Naive thymus-derived CD8-positive, alpha-beta T cell (primary cell): ENCODE measurements around the gene SH3RF3. TPM values are rescaled to one million over a fixed set of nuclear protein-coding genes. Genes with fewer than 3 reads are reported as not detected.

Experiments used
- ATAC-seq, 2 donors: fragments of 150-1000 bp; cut with Tn5 transposase in 1 of 2; sonication (Bioruptor Pico), chemical (Tn5 transposase) in 1 of 2; 1 replicate in 1 of 2; 2 replicates in 1 of 2; pipeline ENCODE4 v1.10.0; 2021; ENCODE audit warnings: mild to moderate bottlenecking in 2 of 2, moderate library complexity in 2 of 2
- POLR2A ChIA-PET: fragments of 350-600 bp; sonication (Branson Sonifier 250); formaldehyde crosslinking; loops from one replicate; lab custom pipeline; 2021; ENCODE audit warnings: antibody characterized with exemption; lab: Charles Lee
- DNase-seq, 10 donors: peaks; one replicate each; pipeline versions ENCODE4 v3.0.0 to v3.0.0-alpha.2; 2020 to 2022
- H3K27ac Mint-ChIP-seq, 10 donors: one replicate each; pipeline ENCODE4 v1.8.0; 2020 to 2022; ENCODE audit warnings: mild to moderate bottlenecking in 10 of 10, mixed read lengths in 10 of 10, moderate library complexity in 4 of 10, inconsistent platforms in 1 of 10
- H3K27me3 Mint-ChIP-seq, 5 donors: one replicate each; pipeline ENCODE4 v1.8.0; 2021 to 2022; ENCODE audit warnings: mixed read lengths in 5 of 5
- H3K36me3 Mint-ChIP-seq, 3 donors: one replicate each; pipeline ENCODE4 v1.8.0; 2020 to 2022; ENCODE audit warnings: mixed read lengths in 3 of 3, mild to moderate bottlenecking in 2 of 3, inconsistent platforms in 1 of 3
- H3K4me1 Mint-ChIP-seq, 4 donors: one replicate each; pipeline ENCODE4 v1.8.0; 2021 to 2022; ENCODE audit warnings: mixed read lengths in 4 of 4
- H3K4me3 Mint-ChIP-seq, 10 donors: one replicate each; pipeline ENCODE4 v1.8.0; 2020 to 2022; ENCODE audit warnings: mild to moderate bottlenecking in 10 of 10, mixed read lengths in 10 of 10, moderate library complexity in 6 of 10, inconsistent platforms in 1 of 10
- H3K9me3 Mint-ChIP-seq, 9 donors: one replicate each; pipeline ENCODE4 v1.8.0; 2020 to 2022; ENCODE audit warnings: mixed read lengths in 9 of 9, mild to moderate bottlenecking in 3 of 9, inconsistent platforms in 1 of 9, moderate library complexity in 1 of 9
- polyA plus RNA-seq, 3 donors: library from polyadenylated mRNA; unstranded; fragments of 300-500 nt; fragmentation: Illumina TruSeq; gene quantifications; one replicate each; pipeline ENCODE4 v1.2.3, GENCODE V29; 2021
- total RNA-seq, 8 experiments: library from RNA in 2 of 8; stranded (reverse) in 2 of 8; gene quantifications; one replicate each; pipeline ENCODE4 v1.2.3 and lab custom pipeline; 2021 to 2026

SH3RF3 gene
- total and polyA plus RNA-seq, 5 experiments from 2014 or later: 0.39 to 15.1 (median 4.4) TPM

- H3K4me3 Mint-ChIP-seq: no peak overlapping the region
Measured at GRCh38 chr2:109526442-109526970, 397.5 kb downstream of the SH3RF3 start.

GRCh38 chr2:109527079-109527478 lies 398.1 kb downstream of the SH3RF3 start:
- no peak overlapping the region for H3K27ac Mint-ChIP-seq
- DNase-seq: no peak
- H3K36me3 Mint-ChIP-seq: no peaks in the 10 kb centered on the region
- H3K4me3 Mint-ChIP-seq: no peak overlapping the region
- POLR2A ChIA-PET: no interaction called here
- H3K27me3 Mint-ChIP-seq: peaks cover 0 to 7% (median 6%) of the 10 kb centered on the region in 5 donors
- H3K9me3 Mint-ChIP-seq: no peaks in the 10 kb centered on the region
- no peak for ATAC-seq
- H3K4me1 Mint-ChIP-seq: peaks cover 0 to 2% (median 0%) of the 10 kb centered on the region in 4 donors

More at GRCh38 chr2:109526442-109526970, 397.5 kb downstream of the SH3RF3 start:
- POLR2A ChIA-PET: no interaction called here
- no peak for ATAC-seq
- H3K27ac Mint-ChIP-seq: no peak overlapping the region
- H3K9me3 Mint-ChIP-seq: no peaks in the 10 kb centered on the region
- peaks cover 0 to 2% (median 0%) of the 10 kb centered on the region in 4 donors for H3K4me1 Mint-ChIP-seq
- no peak for DNase-seq
- H3K27me3 Mint-ChIP-seq: peaks cover 0 to 7% (median 6%) of the 10 kb centered on the region in 5 donors
- no peaks in the 10 kb centered on the region for H3K36me3 Mint-ChIP-seq

GRCh38 chr2:109527846-109528705 lies 399.1 kb downstream of the SH3RF3 start:
- POLR2A ChIA-PET: no interaction called here
- H3K27ac Mint-ChIP-seq: no peak overlapping the region
- peaks cover 0 to 7% (median 6%) of the 10 kb centered on the region in 5 donors for H3K27me3 Mint-ChIP-seq
- ATAC-seq (no peak), DNase-seq (no peak)
- H3K4me3 Mint-ChIP-seq: no peak overlapping the region
- no peaks in the 10 kb centered on the region for H3K9me3 Mint-ChIP-seq
- H3K4me1 Mint-ChIP-seq: peaks cover 0 to 2% (median 0%) of the 10 kb centered on the region in 4 donors
- H3K36me3 Mint-ChIP-seq: no peaks in the 10 kb centered on the region

GRCh38 chr2:109528811-109529501 lies 400.0 kb downstream of the SH3RF3 start:
- Mint-ChIP-seq H3K4me1 (peaks cover 0 to 2% (median 0%) of the 10 kb centered on the region in 4 donors), H3K27me3 (peaks cover 0 to 7% (median 6%) of the 10 kb centered on the region in 5 donors), H3K27ac (no peak overlapping the region), H3K9me3 (no peaks in the 10 kb centered on the region), H3K4me3 (no peak overlapping the region), H3K36me3 (no peaks in the 10 kb centered on the region)
- no peak for ATAC-seq
- DNase-seq: no peak
- POLR2A ChIA-PET: interaction anchor here (0.5 kb wide), 1 partner anchor 695 kb away, joined by 4 read pairs; no protein-coding TSS in a partner anchor

- no peaks in the 10 kb centered on the region for H3K36me3 Mint-ChIP-seq
- H3K4me3 Mint-ChIP-seq: no peak overlapping the region
- H3K27ac Mint-ChIP-seq: no peak overlapping the region
- ATAC-seq (no peak), DNase-seq (no peak)
- peaks cover 0 to 7% (median 6%) of the 10 kb centered on the region in 5 donors for H3K27me3 Mint-ChIP-seq
- H3K9me3 Mint-ChIP-seq: no peaks in the 10 kb centered on the region
- POLR2A ChIA-PET: interaction anchor here (0.5 kb wide), 1 partner anchor 695 kb away, joined by 4 read pairs; no protein-coding TSS in a partner anchor
- H3K4me1 Mint-ChIP-seq: peaks cover 0 to 2% (median 0%) of the 10 kb centered on the region in 4 donors
Measured at GRCh38 chr2:109529532-109530449, 400.8 kb downstream of the SH3RF3 start.

GRCh38 chr2:109530712-109531111 lies 401.7 kb downstream of the SH3RF3 start:
- H3K27me3 Mint-ChIP-seq: peaks cover 0 to 7% (median 6%) of the 10 kb centered on the region in 5 donors
- peaks cover 0 to 2% (median 0%) of the 10 kb centered on the region in 9 donors for H3K9me3 Mint-ChIP-seq
- DNase-seq (no peak), ATAC-seq (no peak)
- POLR2A ChIA-PET: no interaction called here
- H3K4me3 Mint-ChIP-seq: no peak overlapping the region
- no peaks in the 10 kb centered on the region for H3K36me3 Mint-ChIP-seq
- H3K4me1 Mint-ChIP-seq: peaks cover 0 to 2% (median 0%) of the 10 kb centered on the region in 4 donors
- H3K27ac Mint-ChIP-seq: peak overlapping the region in 1 of 10 donors; percentile 33

GRCh38 chr2:109531221-109531620 lies 402.2 kb downstream of the SH3RF3 start:
- DNase-seq: no peak
- POLR2A ChIA-PET: no interaction called here

GRCh38 chr2:109531896-109532727 lies 403.1 kb downstream of the SH3RF3 start:
- POLR2A ChIA-PET: no interaction called here
- DNase-seq: no peak
- no peaks in the 10 kb centered on the region for H3K36me3 Mint-ChIP-seq

More at GRCh38 chr2:109531221-109531620, 402.2 kb downstream of the SH3RF3 start:
- peaks cover 0 to 2% (median 0%) of the 10 kb centered on the region in 9 donors for H3K9me3 Mint-ChIP-seq
- H3K4me3 Mint-ChIP-seq: no peak overlapping the region
- no peaks in the 10 kb centered on the region for H3K36me3 Mint-ChIP-seq
- H3K27ac Mint-ChIP-seq: no peak overlapping the region
- peaks cover 0 to 2% (median 0%) of the 10 kb centered on the region in 4 donors for H3K4me1 Mint-ChIP-seq
- H3K27me3 Mint-ChIP-seq: peaks cover 0 to 7% (median 6%) of the 10 kb centered on the region in 5 donors
- no peak for ATAC-seq

GRCh38 chr2:109532728-109533076 lies 403.7 kb downstream of the SH3RF3 start:
- peaks cover 2 to 7% (median 4%) of the 10 kb centered on the region in 5 donors for H3K27me3 Mint-ChIP-seq
- POLR2A ChIA-PET: no interaction called here
- H3K4me3 Mint-ChIP-seq: no peak overlapping the region
- H3K4me1 Mint-ChIP-seq: peaks cover 0 to 2% (median 0%) of the 10 kb centered on the region in 4 donors
- H3K9me3 Mint-ChIP-seq: peaks cover 0 to 2% (median 0%) of the 10 kb centered on the region in 9 donors
- H3K27ac Mint-ChIP-seq: no peak overlapping the region
- H3K36me3 Mint-ChIP-seq: no peaks in the 10 kb centered on the region
- DNase-seq (no peak), ATAC-seq (no peak)

More at GRCh38 chr2:109531896-109532727, 403.1 kb downstream of the SH3RF3 start:
- peaks cover 0 to 6% (median 4%) of the 10 kb centered on the region in 5 donors for H3K27me3 Mint-ChIP-seq
- no peak for ATAC-seq
- H3K9me3 Mint-ChIP-seq: peaks cover 0 to 2% (median 0%) of the 10 kb centered on the region in 9 donors
- peaks cover 0 to 2% (median 0%) of the 10 kb centered on the region in 4 donors for H3K4me1 Mint-ChIP-seq
- no peak overlapping the region for H3K4me3 Mint-ChIP-seq
- H3K27ac Mint-ChIP-seq: no peak overlapping the region

GRCh38 chr2:109533823-109534222 lies 404.8 kb downstream of the SH3RF3 start:
- no peak for ATAC-seq
- Mint-ChIP-seq H3K9me3 (peaks cover 0 to 2% (median 0%) of the 10 kb centered on the region in 9 donors), H3K36me3 (no peaks in the 10 kb centered on the region), H3K4me3 (no peak overlapping the region), H3K27me3 (peaks cover 2 to 12% (median 7%) of the 10 kb centered on the region in 5 donors), H3K4me1 (no peaks in the 10 kb centered on the region), H3K27ac (no peak overlapping the region)
- POLR2A ChIA-PET: no interaction called here
- no peak for DNase-seq
